SK-N-SH treated with all-trans-retinoic acid at 6 μM for 48 hours (cell line): ENCODE results near the gene TCFL5.

ENCODE experiments used
- ATAC-seq: fragments of 200-7000 bp; cut with Tn5 transposase; 3 replicates; pipeline ENCODE4 v1.9.1; 2020; ENCODE audit warnings: mild to moderate bottlenecking, moderate library complexity
- BACH2 ChIP-seq: fragments of 250-450 bp; sonication (Bioruptor Pico); IDR thresholded peaks from 2 replicates; pipeline ENCODE4 v1.9.0; 2021; ENCODE audit warnings: mild to moderate bottlenecking, borderline replicate concordance
- CSDC2 ChIP-seq: fragments of 250-450 bp; sonication (Bioruptor Pico); IDR thresholded peaks from 2 replicates; pipeline ENCODE4 v1.5.0; 2020; ENCODE audit warnings: mild to moderate bottlenecking, moderate library complexity
- CSRNP3 ChIP-seq: fragments of 250-450 bp; sonication (Bioruptor Pico); IDR thresholded peaks from 2 replicates; pipeline ENCODE4 v1.5.1; 2021; ENCODE audit warnings: mild to moderate bottlenecking, moderate library complexity
- ESRRG ChIP-seq: fragments of 250-450 bp; sonication (Bioruptor Pico); IDR thresholded peaks from 2 replicates; pipeline ENCODE4 v1.6.1; 2021; ENCODE audit warnings: mild to moderate bottlenecking
- GLIS3 ChIP-seq: fragments of 250-450 bp; sonication (Bioruptor Pico); IDR thresholded peaks from 2 replicates; pipeline ENCODE4 v1.5.0; 2020; ENCODE audit warnings: mild to moderate bottlenecking, moderate library complexity
- OSR1 ChIP-seq: fragments of 250-450 bp; sonication (Bioruptor Pico); IDR thresholded peaks from 2 replicates; pipeline ENCODE4 v1.8.0; 2022; ENCODE audit warnings: moderate library complexity, mild to moderate bottlenecking, inconsistent platforms
- PPARA ChIP-seq: fragments of 250-450 bp; sonication (Bioruptor Pico); IDR thresholded peaks from 2 replicates; pipeline ENCODE4 v1.5.0; 2020; ENCODE audit warnings: mild to moderate bottlenecking, borderline replicate concordance
- RARB ChIP-seq: fragments of 250-450 bp; sonication (Bioruptor Pico); IDR thresholded peaks from 2 replicates; pipeline ENCODE4 v1.8.0; 2021; ENCODE audit warnings: mild to moderate bottlenecking, moderate library complexity
- SNAI2 ChIP-seq: fragments of 250-450 bp; sonication (Bioruptor Pico); IDR thresholded peaks from 2 replicates; pipeline ENCODE4 v1.5.0; 2020; ENCODE audit warnings: mild to moderate bottlenecking, moderate library complexity
- TCF4 ChIP-seq: fragments of 250-450 bp; sonication (Bioruptor Pico); IDR thresholded peaks from 2 replicates; pipeline ENCODE4 v1.8.0; 2021; ENCODE audit warnings: mild to moderate bottlenecking, moderate library complexity, borderline replicate concordance
- TSHZ2 ChIP-seq: fragments of 250-450 bp; sonication (Bioruptor Pico); IDR thresholded peaks from 2 replicates; pipeline ENCODE4 v1.5.0; 2020; ENCODE audit warnings: mild to moderate bottlenecking, moderate library complexity
- ZC3H10 ChIP-seq: fragments of 250-450 bp; sonication (Bioruptor Pico); IDR thresholded peaks from 2 replicates; pipeline ENCODE4 v1.5.1; 2021; ENCODE audit warnings: mild to moderate bottlenecking, moderate library complexity
- ZFP3 ChIP-seq: fragments of 250-450 bp; sonication (Bioruptor Pico); IDR thresholded peaks from 2 replicates; pipeline ENCODE4 v1.5.0; 2020; ENCODE audit warnings: mild to moderate bottlenecking, moderate library complexity
- ZFP30 ChIP-seq: fragments of 450-650 bp; formaldehyde crosslinking; IDR thresholded peaks from 2 replicates; pipeline ENCODE4 v1.5.0; 2022; ENCODE audit warnings: mild to moderate bottlenecking, moderate library complexity
- ZNF565 ChIP-seq: fragments of 450-650 bp; formaldehyde crosslinking; conservative IDR thresholded peaks from 2 replicates; pipeline ENCODE4 v1.5.0; 2020; ENCODE audit warnings: low read depth, mild to moderate bottlenecking, moderate library complexity
- ZNF70 ChIP-seq: fragments of 450-650 bp; formaldehyde crosslinking; IDR thresholded peaks from 2 replicates; pipeline ENCODE4 v1.5.0; 2020; ENCODE audit warnings: mild to moderate bottlenecking, moderate library complexity
- ZNF8 ChIP-seq: fragments of 450-650 bp; formaldehyde crosslinking; IDR thresholded peaks from 2 replicates; pipeline ENCODE4 v1.5.0; 2020; ENCODE audit warnings: mild to moderate bottlenecking, moderate library complexity
- TF ChIP-seq, protein P1 (sequence below): fragments of 250-450 bp; sonication (Bioruptor Pico); IDR thresholded peaks from 2 replicates; pipeline ENCODE4 v1.8.0; 2020; ENCODE audit warnings: mild to moderate bottlenecking, moderate library complexity, borderline replicate concordance
- TF ChIP-seq, protein P2 (sequence below): fragments of 250-450 bp; sonication (Bioruptor Pico); IDR thresholded peaks from 2 replicates; pipeline ENCODE4 v1.5.1; 2020; ENCODE audit warnings: low read depth, mild to moderate bottlenecking, moderate library complexity

Gene TCFL5

DNA sequence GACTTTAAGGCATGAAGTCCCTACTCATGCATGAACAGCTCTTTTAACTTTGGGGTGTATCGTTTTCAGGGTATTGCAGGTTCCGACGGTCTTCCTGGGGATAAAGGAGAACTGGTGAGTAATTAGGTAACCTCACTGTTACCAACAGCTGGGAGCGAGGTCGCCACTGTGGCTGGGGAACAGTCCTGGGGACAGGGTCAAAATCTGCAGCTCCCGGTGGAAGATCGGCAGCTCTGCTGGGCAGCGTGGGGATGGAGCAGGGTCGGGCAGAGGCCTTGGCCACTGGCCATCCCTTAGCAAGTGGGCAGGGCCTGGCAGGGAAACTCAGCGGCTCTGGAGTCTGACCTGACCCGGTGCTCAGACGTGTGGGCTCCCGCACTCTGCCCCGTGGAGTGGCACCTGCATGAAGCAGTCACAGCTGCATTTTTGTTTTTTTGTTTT, 28.7 kb downstream of the TCFL5 start:
- ATAC-seq: no peak
- TF ChIP-seq ZNF8: no peak
- no peak for TF ChIP-seq SNAI2 (CRISPR knock-in tag)
- no peak for TF ChIP-seq PPARA (CRISPR knock-in tag)
- TF ChIP-seq ZNF565 (CRISPR knock-in tag): no peak
- no peak for TF ChIP-seq ESRRG (CRISPR knock-in tag)
- TF ChIP-seq CSRNP3: no peak
- no peak for TF ChIP-seq ZC3H10 (CRISPR knock-in tag)
- TF ChIP-seq TSHZ2 (CRISPR knock-in tag): no peak
- TF ChIP-seq OSR1 (CRISPR knock-in tag): no peak
- TF ChIP-seq CSDC2 (CRISPR knock-in tag): no peak
- TF ChIP-seq, protein P1, sequence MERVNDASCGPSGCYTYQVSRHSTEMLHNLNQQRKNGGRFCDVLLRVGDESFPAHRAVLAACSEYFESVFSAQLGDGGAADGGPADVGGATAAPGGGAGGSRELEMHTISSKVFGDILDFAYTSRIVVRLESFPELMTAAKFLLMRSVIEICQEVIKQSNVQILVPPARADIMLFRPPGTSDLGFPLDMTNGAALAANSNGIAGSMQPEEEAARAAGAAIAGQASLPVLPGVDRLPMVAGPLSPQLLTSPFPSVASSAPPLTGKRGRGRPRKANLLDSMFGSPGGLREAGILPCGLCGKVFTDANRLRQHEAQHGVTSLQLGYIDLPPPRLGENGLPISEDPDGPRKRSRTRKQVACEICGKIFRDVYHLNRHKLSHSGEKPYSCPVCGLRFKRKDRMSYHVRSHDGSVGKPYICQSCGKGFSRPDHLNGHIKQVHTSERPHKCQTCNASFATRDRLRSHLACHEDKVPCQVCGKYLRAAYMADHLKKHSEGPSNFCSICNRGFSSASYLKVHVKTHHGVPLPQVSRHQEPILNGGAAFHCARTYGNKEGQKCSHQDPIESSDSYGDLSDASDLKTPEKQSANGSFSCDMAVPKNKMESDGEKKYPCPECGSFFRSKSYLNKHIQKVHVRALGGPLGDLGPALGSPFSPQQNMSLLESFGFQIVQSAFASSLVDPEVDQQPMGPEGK: no peak
- TF ChIP-seq GLIS3 (CRISPR knock-in tag): no peak

- TF ChIP-seq ESRRG (CRISPR knock-in tag): no peak
- TF ChIP-seq TSHZ2 (CRISPR knock-in tag): no peak
- TF ChIP-seq TCF4 (CRISPR knock-in tag): no peak
- TF ChIP-seq OSR1 (CRISPR knock-in tag): no peak
- no peak for TF ChIP-seq RARB (CRISPR knock-in tag)
- TF ChIP-seq, protein P2, sequence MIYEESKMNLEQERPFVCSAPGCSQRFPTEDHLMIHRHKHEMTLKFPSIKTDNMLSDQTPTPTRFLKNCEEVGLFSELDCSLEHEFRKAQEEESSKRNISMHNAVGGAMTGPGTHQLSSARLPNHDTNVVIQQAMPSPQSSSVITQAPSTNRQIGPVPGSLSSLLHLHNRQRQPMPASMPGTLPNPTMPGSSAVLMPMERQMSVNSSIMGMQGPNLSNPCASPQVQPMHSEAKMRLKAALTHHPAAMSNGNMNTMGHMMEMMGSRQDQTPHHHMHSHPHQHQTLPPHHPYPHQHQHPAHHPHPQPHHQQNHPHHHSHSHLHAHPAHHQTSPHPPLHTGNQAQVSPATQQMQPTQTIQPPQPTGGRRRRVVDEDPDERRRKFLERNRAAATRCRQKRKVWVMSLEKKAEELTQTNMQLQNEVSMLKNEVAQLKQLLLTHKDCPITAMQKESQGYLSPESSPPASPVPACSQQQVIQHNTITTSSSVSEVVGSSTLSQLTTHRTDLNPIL (CRISPR knock-in tag): no peak
- no peak for TF ChIP-seq GLIS3 (CRISPR knock-in tag)
- TF ChIP-seq, all 23 proteins: peak for 0
- ATAC-seq: no peak
These were observed 29.3 kb downstream of the TCFL5 start for GRCh38 chr20:62832212-62832922.

- TF ChIP-seq GLIS3 (CRISPR knock-in tag) (no peak), ESRRG (CRISPR knock-in tag) (no peak), CSRNP3 (no peak), CSDC2 (CRISPR knock-in tag) (no peak), PPARA (CRISPR knock-in tag) (no peak), ZFP3 (CRISPR knock-in tag) (no peak), BACH2 (no peak), ZNF8 (no peak), ZNF70 (CRISPR knock-in tag) (no peak), ZFP30 (CRISPR knock-in tag) (no peak)
- TF ChIP-seq, protein P1: no peak
- no peak for ATAC-seq
These were observed 29.8 kb downstream of the TCFL5 start for GRCh38 chr20:62831854-62832211.
